ENCODE data around the gene GRIN2D. TPM values are rescaled to one million over a fixed set of nuclear protein-coding genes. Genes with fewer than 3 reads are reported as not detected.

Gene GRIN2D
- total RNA-seq, 6 experiments from 2014 or later = 0.09 to 0.29 (median 0.22) TPM

DNA sequence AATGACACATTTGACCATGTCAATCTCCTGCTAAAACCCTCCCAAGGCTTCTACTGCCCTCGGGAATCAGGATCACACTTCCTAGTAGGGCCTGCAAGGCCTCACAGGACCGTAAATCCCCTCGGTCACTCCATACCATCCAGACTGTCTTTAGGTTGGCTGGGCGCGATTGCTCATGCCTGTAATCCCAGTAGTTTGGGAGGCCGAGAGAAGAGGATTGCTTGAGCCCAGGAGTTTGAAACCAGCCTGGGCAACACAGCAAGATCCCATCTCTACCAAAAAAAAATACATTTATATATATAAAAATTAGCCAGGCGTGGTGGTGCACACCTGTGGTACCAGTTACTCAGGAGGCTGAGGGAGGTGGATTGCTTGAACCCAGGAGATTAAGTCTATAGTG, 44.7 kb upstream of the GRIN2D start:
- Histone ChIP-seq H3K27me3 (no peaks in the 10 kb centered on the region), H3K4me1 (no peaks in the 10 kb centered on the region), H3K9me3 (no peaks in the 10 kb centered on the region), H3K4me3 (no peak overlapping the region), H3K36me3 (no peaks in the 10 kb centered on the region), H3K27ac (no peak overlapping the region)
- TF ChIP-seq, protein P1, sequence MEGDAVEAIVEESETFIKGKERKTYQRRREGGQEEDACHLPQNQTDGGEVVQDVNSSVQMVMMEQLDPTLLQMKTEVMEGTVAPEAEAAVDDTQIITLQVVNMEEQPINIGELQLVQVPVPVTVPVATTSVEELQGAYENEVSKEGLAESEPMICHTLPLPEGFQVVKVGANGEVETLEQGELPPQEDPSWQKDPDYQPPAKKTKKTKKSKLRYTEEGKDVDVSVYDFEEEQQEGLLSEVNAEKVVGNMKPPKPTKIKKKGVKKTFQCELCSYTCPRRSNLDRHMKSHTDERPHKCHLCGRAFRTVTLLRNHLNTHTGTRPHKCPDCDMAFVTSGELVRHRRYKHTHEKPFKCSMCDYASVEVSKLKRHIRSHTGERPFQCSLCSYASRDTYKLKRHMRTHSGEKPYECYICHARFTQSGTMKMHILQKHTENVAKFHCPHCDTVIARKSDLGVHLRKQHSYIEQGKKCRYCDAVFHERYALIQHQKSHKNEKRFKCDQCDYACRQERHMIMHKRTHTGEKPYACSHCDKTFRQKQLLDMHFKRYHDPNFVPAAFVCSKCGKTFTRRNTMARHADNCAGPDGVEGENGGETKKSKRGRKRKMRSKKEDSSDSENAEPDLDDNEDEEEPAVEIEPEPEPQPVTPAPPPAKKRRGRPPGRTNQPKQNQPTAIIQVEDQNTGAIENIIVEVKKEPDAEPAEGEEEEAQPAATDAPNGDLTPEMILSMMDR (IDR thresholded peaks at IDR 0.05) = no peak
- DNase-seq (no peak), ATAC-seq (no peak)
- intact Hi-C loops (cut with DNase I) = no loop called here
- 92% methylated on average over 2 of the region's 7 CpGs for WGBS (ENCODE audit: insufficient coverage, low coverage, low lambda C conversion rate, missing lambda C conversion rate)

DNA sequence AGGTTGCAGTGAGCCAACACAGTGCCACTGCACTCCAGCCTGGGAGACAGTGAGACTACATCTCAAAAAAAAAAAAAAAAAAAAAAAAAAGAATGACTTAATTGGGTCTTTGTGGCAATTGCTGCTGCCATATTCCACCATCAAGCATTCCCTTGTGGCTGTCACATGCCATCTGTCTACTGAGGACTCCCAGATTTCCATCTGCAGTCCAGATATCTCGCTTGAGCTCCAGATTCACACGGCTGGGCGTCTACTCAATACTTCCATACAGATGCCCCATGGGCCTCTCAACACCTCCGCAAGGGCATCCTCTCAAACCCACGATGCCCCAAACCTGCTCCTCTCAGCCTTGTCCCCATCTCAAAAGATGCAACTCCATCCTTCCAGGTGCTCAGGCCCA, 42.6 kb upstream of the GRIN2D start:
- Histone ChIP-seq H3K4me3 (no peak overlapping the region), H3K36me3 (no peaks in the 10 kb centered on the region), H3K27me3 (no peaks in the 10 kb centered on the region), H3K4me1 (no peaks in the 10 kb centered on the region), H3K27ac (no peak overlapping the region), H3K9me3 (no peaks in the 10 kb centered on the region)
- TF ChIP-seq, protein P1 (IDR thresholded peaks at IDR 0.05) = no peak
- no peak for TF ChIP-seq POLR2A (IDR thresholded peaks at IDR 0.05)
- intact Hi-C loops (cut with DNase I) = no loop called here
- WGBS (ENCODE audit: insufficient coverage, low coverage, low lambda C conversion rate, missing lambda C conversion rate) = no CpG with 5 or more reads among the region's 5 CpGs
- ATAC-seq = no peak
- no peak for DNase-seq

DNA sequence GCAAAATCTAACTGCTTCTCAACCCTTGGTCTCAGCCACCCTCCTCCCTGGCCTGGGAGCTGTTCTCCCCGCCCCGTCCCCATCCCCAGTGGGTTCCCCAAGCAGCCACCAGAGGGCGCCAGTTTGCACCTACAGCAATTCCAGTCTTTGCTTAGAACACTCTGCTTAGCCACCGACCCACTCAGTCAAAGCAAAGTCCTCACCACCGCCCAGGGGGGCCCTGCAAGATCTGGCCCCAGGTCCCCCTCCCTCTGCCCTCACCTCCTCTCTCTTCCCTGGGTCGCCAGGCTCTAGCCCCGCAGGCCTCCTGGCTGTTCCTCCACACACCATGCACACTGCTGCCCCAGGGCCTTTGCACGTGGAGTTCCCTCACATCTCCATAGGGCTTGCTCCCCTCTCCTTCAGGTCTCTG, 42.1 kb upstream of the GRIN2D start:
- Histone ChIP-seq H3K36me3 (no peaks in the 10 kb centered on the region), H3K4me1 (no peaks in the 10 kb centered on the region), H3K27me3 (no peaks in the 10 kb centered on the region), H3K4me3 (no peak overlapping the region), H3K9me3 (no peaks in the 10 kb centered on the region), H3K27ac (no peak overlapping the region)
- intact Hi-C loops (cut with DNase I) = no loop called here
- 61% methylated on average over 5 of the region's 8 CpGs for WGBS (ENCODE audit: insufficient coverage, low coverage, low lambda C conversion rate, missing lambda C conversion rate)
- peak; percentile 71 to 73 (median 72) for DNase-seq
- ATAC-seq = peak; percentile 77 to 86 (median 82)
- TF ChIP-seq POLR2A (IDR thresholded peaks at IDR 0.05) = no peak
- TF ChIP-seq, protein P1 (IDR thresholded peaks at IDR 0.05) = peak; percentile 54 to 80 (median 68)

DNA sequence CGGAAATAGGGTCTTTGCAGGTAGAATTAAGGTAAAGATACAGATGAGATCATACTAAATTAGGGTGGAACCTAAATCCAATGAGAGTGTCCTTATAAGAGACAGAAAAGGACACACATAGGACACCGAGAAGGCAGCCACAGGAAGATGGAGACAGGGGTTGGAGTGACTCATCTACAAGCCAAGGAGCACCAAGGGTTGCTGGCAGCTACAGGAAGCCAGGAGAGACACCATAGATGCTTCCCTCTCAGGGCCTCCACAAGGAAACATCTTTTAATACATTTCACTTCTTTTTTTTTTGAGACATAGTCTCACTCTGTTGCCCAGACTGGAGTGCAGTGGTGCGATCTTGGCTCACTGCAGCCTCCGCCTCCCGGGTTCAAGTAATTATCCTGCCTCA, 39.8 kb upstream of the GRIN2D start:
- H3K9me3 ChIP-seq = no peaks in the 10 kb centered on the region
- WGBS (ENCODE audit: insufficient coverage, low coverage, low lambda C conversion rate, missing lambda C conversion rate) = 65% methylated on average over 3 of the region's 5 CpGs
- no peaks in the 10 kb centered on the region for H3K36me3 ChIP-seq
- no peak overlapping the region for H3K27ac ChIP-seq
- no peak for TF ChIP-seq POLR2A (IDR thresholded peaks at IDR 0.05)
- TF ChIP-seq, protein P1 (IDR thresholded peaks at IDR 0.05) = no peak
- H3K4me3 ChIP-seq = no peak overlapping the region
- no peaks in the 10 kb centered on the region for H3K4me1 ChIP-seq
- DNase-seq (no peak), ATAC-seq (no peak)
- intact Hi-C loops (cut with DNase I) = no loop called here
- H3K27me3 ChIP-seq = no peaks in the 10 kb centered on the region
